DOHH2 (cell line): Measurements from ENCODE around the gene PTPRN2.

ENCODE experiments used
- H3F3A ChIP-seq: fragments of 200-600 bp; sonication (generic), shearing (Covaris generic); 2 replicates; pipeline ENCODE4 v1.6.0; 2016; ENCODE audit warnings: antibody characterized with exemption, mild to moderate bottlenecking; ENCODE audit not compliant: control insufficient read depth, insufficient read depth
- H3K27ac ChIP-seq: fragments of 200-600 bp; sonication (generic); 2 replicates; pipeline ENCODE4 v1.5.1; 2014; ENCODE audit warnings: low read depth, mild to moderate bottlenecking, low read length, moderate library complexity
- H3K27me3 ChIP-seq: fragments of 200-600 bp; sonication (generic); 2 replicates; pipeline ENCODE4 v1.6.1; 2014; ENCODE audit warnings: mild to moderate bottlenecking, low read length, mixed read lengths; ENCODE audit not compliant: control insufficient read depth
- H3K36me3 ChIP-seq: fragments of 200-600 bp; sonication (generic); 2 replicates; pipeline ENCODE4 v1.6.1; 2014; ENCODE audit warnings: mild to moderate bottlenecking, low read length, moderate library complexity, mixed read lengths; ENCODE audit not compliant: control insufficient read depth
- H3K4me1 ChIP-seq: fragments of 200-600 bp; sonication (generic); 2 replicates; pipeline ENCODE4 v1.6.1; 2014; ENCODE audit warnings: mild to moderate bottlenecking, low read length, mixed read lengths; ENCODE audit not compliant: control insufficient read depth
- H3K4me2 ChIP-seq: fragments of 200-600 bp; sonication (generic); 2 replicates; pipeline ENCODE4 v1.6.0; 2014; ENCODE audit warnings: mild to moderate bottlenecking, low read length, moderate library complexity
- H3K4me3 ChIP-seq: fragments of 200-600 bp; sonication (generic); 2 replicates; pipeline ENCODE4 v1.5.1; 2014; ENCODE audit warnings: mild to moderate bottlenecking, low read length, mixed read lengths
- H3K79me2 ChIP-seq: fragments of 200-600 bp; sonication (generic); 2 replicates; pipeline ENCODE4 v1.6.1; 2014; ENCODE audit warnings: mild to moderate bottlenecking, low read length, mixed read lengths; ENCODE audit not compliant: control insufficient read depth
- H3K9me2 ChIP-seq: fragments of 200-600 bp; sonication (generic); replicated peaks from 2 replicates; pipeline ENCODE4 v1.6.1; 2014; ENCODE audit warnings: mild to moderate bottlenecking, low read length, mixed read lengths; ENCODE audit not compliant: control insufficient read depth
- H3K9me3 ChIP-seq: fragments of 200-600 bp; sonication (generic); 2 replicates; pipeline ENCODE4 v1.6.1; 2014; ENCODE audit warnings: antibody characterized with exemption, low read length, mixed read lengths; ENCODE audit not compliant: control insufficient read depth, insufficient read depth
- H4K20me1 ChIP-seq: fragments of 200-600 bp; sonication (generic); 2 replicates; pipeline ENCODE4 v1.6.0; 2014; ENCODE audit warnings: low read depth, mild to moderate bottlenecking, antibody characterized with exemption, low read length, moderate library complexity; ENCODE audit not compliant: control insufficient read depth, insufficient read depth
- EZH2phosphoT487 ChIP-seq: fragments of 200-600 bp; sonication (generic); IDR thresholded peaks from 2 replicates; pipeline ENCODE4 v1.6.1; 2017; ENCODE audit warnings: borderline replicate concordance, mild to moderate bottlenecking, antibody characterized with exemption, low read length, moderate library complexity, mixed read lengths
- TF ChIP-seq, protein P1 (sequence below): fragments of 200-600 bp; sonication (generic); IDR thresholded peaks from one replicate; pipeline ENCODE4 v1.5.1; 2014; ENCODE audit warnings: antibody characterized with exemption, mild to moderate bottlenecking, low read depth, low read length; ENCODE audit not compliant: poor library complexity, severe bottlenecking

The PTPRN2 gene

DNA sequence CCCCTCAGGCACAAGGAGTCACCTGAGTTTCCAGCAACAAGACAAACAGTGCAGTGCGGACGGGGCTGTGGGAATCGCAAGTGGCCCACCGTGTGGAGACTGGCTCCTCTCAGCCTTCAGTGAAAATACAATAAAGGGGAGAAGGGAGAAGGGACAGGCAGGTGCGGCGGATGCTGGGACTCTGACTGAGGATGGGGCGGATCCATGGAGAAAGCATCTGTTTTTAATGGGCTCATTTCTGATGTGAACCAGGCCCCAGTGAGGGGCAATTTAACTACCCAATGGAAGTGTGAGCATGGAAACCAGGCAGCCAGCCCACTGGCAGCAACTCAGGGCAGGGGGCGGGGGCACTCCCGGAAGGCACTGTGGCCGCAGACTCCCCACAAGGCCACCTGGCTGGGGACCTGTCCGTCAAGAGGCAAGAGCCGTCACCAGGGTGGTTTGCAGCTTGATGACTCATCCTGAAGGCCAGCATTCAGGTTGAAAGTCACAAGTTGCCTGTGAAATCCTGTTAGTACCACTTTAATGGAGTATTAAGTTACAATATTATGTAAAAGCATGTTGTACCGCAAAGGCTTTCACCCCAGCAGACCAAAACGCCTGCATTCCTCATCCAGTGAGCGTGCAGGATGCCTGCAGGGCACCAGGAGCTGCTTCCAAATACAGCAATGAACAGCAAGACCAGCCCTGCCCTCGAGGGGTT is 476.4 kb downstream of the PTPRN2 start:
- Histone ChIP-seq H4K20me1 (no peaks in the 10 kb centered on the region), H3K36me3 (no peaks in the 10 kb centered on the region), H3K27ac (no peak overlapping the region), H3F3A (no peaks in the 10 kb centered on the region), H3K4me1 (no peaks in the 10 kb centered on the region), H3K9me3 (peaks cover 63% of the 10 kb centered on the region; the same call in 1 of the 2 replicates), H3K4me3 (no peak overlapping the region), H3K27me3 (no peaks in the 10 kb centered on the region), H3K4me2 (no peak overlapping the region), H3K79me2 (no peaks in the 10 kb centered on the region), H3K9me2 (no peaks in the 10 kb centered on the region)
- TF ChIP-seq, protein P1, sequence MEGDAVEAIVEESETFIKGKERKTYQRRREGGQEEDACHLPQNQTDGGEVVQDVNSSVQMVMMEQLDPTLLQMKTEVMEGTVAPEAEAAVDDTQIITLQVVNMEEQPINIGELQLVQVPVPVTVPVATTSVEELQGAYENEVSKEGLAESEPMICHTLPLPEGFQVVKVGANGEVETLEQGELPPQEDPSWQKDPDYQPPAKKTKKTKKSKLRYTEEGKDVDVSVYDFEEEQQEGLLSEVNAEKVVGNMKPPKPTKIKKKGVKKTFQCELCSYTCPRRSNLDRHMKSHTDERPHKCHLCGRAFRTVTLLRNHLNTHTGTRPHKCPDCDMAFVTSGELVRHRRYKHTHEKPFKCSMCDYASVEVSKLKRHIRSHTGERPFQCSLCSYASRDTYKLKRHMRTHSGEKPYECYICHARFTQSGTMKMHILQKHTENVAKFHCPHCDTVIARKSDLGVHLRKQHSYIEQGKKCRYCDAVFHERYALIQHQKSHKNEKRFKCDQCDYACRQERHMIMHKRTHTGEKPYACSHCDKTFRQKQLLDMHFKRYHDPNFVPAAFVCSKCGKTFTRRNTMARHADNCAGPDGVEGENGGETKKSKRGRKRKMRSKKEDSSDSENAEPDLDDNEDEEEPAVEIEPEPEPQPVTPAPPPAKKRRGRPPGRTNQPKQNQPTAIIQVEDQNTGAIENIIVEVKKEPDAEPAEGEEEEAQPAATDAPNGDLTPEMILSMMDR = no peak
- no peak for TF ChIP-seq EZH2phosphoT487

DNA sequence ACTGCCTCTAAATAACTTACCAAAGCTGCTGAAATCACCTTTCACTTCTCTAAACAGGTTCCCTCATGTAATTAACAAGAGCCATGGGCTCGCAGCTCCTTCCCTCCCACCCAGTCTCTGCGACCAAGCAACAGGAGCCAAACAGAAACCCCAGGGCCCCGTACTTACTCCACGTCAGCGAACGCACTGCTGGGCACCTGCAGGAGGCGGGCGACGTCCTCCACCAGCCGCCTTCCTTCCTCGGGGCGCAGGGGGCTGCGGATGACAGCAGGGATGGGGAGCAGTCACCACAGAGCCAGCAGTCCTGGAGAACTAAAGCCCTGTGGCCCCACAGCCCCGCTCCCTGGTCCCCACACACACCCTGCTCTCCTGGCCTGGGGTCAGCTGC is 477.0 kb downstream of the PTPRN2 start:
- Histone ChIP-seq H3K79me2 (no peaks in the 10 kb centered on the region), H4K20me1 (no peaks in the 10 kb centered on the region), H3K27me3 (no peaks in the 10 kb centered on the region), H3K27ac (no peak overlapping the region), H3K9me2 (no peaks in the 10 kb centered on the region), H3K4me2 (no peak overlapping the region), H3K9me3 (peaks cover 60% of the 10 kb centered on the region; the same call in 1 of the 2 replicates), H3K4me3 (no peak overlapping the region), H3K4me1 (no peaks in the 10 kb centered on the region), H3F3A (no peaks in the 10 kb centered on the region), H3K36me3 (no peaks in the 10 kb centered on the region)
- TF ChIP-seq, protein P1 = no peak
- no peak for TF ChIP-seq EZH2phosphoT487

DNA sequence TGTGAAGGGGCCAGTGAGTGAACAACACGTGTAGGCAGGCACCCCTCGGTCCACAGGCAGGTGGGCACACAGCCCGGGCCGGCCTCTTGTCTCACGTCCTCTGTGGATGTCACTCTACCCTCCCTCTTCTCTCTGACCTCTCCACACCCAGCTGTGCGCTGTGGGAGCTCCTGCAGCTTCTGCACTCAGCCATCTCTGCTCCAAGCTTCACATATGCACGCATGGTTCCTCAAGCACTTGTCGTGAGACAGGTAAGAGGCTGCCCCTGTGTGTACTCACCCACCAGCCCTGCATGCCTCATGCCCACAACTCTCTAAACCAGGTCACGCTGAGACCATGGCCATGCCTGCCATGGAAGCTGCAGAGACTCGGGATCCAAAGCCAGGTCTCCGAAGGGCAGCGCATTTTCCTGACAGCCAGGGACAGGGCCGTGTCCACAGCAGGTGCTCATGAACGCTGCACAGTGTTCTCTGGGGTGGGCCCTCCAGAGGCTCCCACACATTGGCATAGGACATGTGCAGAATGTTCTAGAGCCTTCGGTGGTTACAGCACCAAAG is 477.5 kb downstream of the PTPRN2 start:
- Histone ChIP-seq H3K36me3 (no peaks in the 10 kb centered on the region), H3K27ac (no peak overlapping the region), H3F3A (no peaks in the 10 kb centered on the region), H3K4me2 (no peak overlapping the region), H3K4me3 (no peak overlapping the region), H3K9me2 (no peaks in the 10 kb centered on the region), H3K4me1 (no peaks in the 10 kb centered on the region), H3K27me3 (no peaks in the 10 kb centered on the region), H4K20me1 (no peaks in the 10 kb centered on the region), H3K79me2 (no peaks in the 10 kb centered on the region), H3K9me3 (peaks cover 59% of the 10 kb centered on the region; the same call in 1 of the 2 replicates)
- no peak for TF ChIP-seq EZH2phosphoT487
- TF ChIP-seq, protein P1 = no peak
